IMR-90 (cell line): ENCODE data around the gene IFIT2. TPM values are rescaled to one million over a fixed set of nuclear protein-coding genes. Genes with fewer than 3 reads are reported as not detected.

ENCODE experiments used
- ATAC-seq: fragments of 200-7000 bp; cut with Tn5 transposase; 2 replicates; pipeline ENCODE4 v1.9.1; 2020; ENCODE audit warnings: low read depth, mild to moderate bottlenecking, moderate library complexity
- BruUV-seq: library from RNA; stranded (reverse); fragments of 400-500 nt; replicated peaks from 2 replicates; lab custom pipeline; 2021; lab: Mats Ljungman, UMichigan
- CTCF ChIA-PET: fragments of 300-600 bp; formaldehyde crosslinking; extraction: SDS; loops from one replicate; lab custom pipeline; 2021; ENCODE audit warnings: antibody characterized with exemption; lab: Yijun Ruan, JAX
- POLR2A ChIA-PET: fragments of 300-600 bp; sonication (Branson Sonifier 250); formaldehyde crosslinking; loops from one replicate; lab custom pipeline; 2022; ENCODE audit warnings: antibody characterized with exemption; ENCODE audit not compliant: unreplicated experiment; lab: Charles Lee
- DNase-seq: peaks from one replicate; pipeline ENCODE4 v3.0.0; 2013
- H2AFZ ChIP-seq: replicated peaks from 2 replicates; pipeline ENCODE3; 2013; ENCODE audit warnings: low read length, mild to moderate bottlenecking; ENCODE audit not compliant: poor library complexity
- H2AK5ac ChIP-seq: 2 replicates; pipeline ENCODE4 v1.6.1; 2013; ENCODE audit warnings: low read depth, low read length, inconsistent platforms
- H2AK9ac ChIP-seq: replicated peaks from 2 replicates; pipeline ENCODE3; 2013; ENCODE audit warnings: mild to moderate bottlenecking, low read depth, low read length, moderate library complexity; ENCODE audit not compliant: poor library complexity
- H2BK120ac ChIP-seq: 2 replicates; pipeline ENCODE4 v1.6.1; 2013; ENCODE audit warnings: low read depth, low read length, inconsistent platforms
- H2BK15ac ChIP-seq: 3 replicates; pipeline ENCODE4 v1.6.1; 2013; ENCODE audit warnings: low read depth, low read length, inconsistent platforms
- H2BK20ac ChIP-seq: 2 replicates; pipeline ENCODE4 v1.6.1; 2013; ENCODE audit warnings: low read depth, mild to moderate bottlenecking, inconsistent platforms, low read length, moderate library complexity
- H2BK5ac ChIP-seq: 2 replicates; pipeline ENCODE4 v1.6.1; 2013; ENCODE audit warnings: mild to moderate bottlenecking, low read depth, low read length, inconsistent platforms; ENCODE audit not compliant: poor library complexity, severe bottlenecking
- H3K14ac ChIP-seq: replicated peaks from 2 replicates; pipeline ENCODE4 v1.6.1; 2013; ENCODE audit warnings: low read depth, low read length, inconsistent platforms
- H3K18ac ChIP-seq: 2 replicates; pipeline ENCODE4 v1.6.1; 2013; ENCODE audit warnings: low read depth, low read length, control low read depth
- H3K23ac ChIP-seq: 2 replicates; pipeline ENCODE4 v1.6.1; 2013; ENCODE audit warnings: low read depth, low read length, inconsistent platforms
- H3K27ac ChIP-seq: 2 replicates; pipeline ENCODE4 v1.5.1; 2013; ENCODE audit warnings: mild to moderate bottlenecking, control low read depth, low read length; ENCODE audit not compliant: insufficient read depth
- H3K27me3 ChIP-seq: 2 replicates; pipeline ENCODE4 v1.6.1; 2013; ENCODE audit warnings: low read length; ENCODE audit not compliant: control insufficient read depth, insufficient read depth
- H3K36me3 ChIP-seq: 2 replicates; pipeline ENCODE4 v1.6.1; 2013; ENCODE audit warnings: low read length, mixed read lengths; ENCODE audit not compliant: control insufficient read depth, insufficient read depth
- H3K4ac ChIP-seq: 2 replicates; pipeline ENCODE4 v1.6.1; 2013; ENCODE audit warnings: low read depth, low read length, inconsistent platforms
- H3K4me1 ChIP-seq: 2 replicates; pipeline ENCODE4 v1.6.1; 2013; ENCODE audit warnings: low read length, mixed read lengths; ENCODE audit not compliant: control insufficient read depth, insufficient read depth
- H3K4me2 ChIP-seq: 2 replicates; pipeline ENCODE4 v1.6.1; 2013; ENCODE audit warnings: low read depth, mild to moderate bottlenecking, control low read depth, low read length, moderate library complexity
- H3K4me3 ChIP-seq: 2 replicates; pipeline ENCODE4 v1.5.1; 2013; ENCODE audit warnings: low read depth, mild to moderate bottlenecking, control low read depth, low read length, moderate library complexity; ENCODE audit not compliant: insufficient read depth
- H3K56ac ChIP-seq: 2 replicates; pipeline ENCODE4 v1.6.1; 2013; ENCODE audit warnings: low read length, inconsistent platforms; ENCODE audit not compliant: insufficient read depth; ENCODE audit errors: extremely low read depth
- H3K79me1 ChIP-seq, 2 experiments: 2 replicates each; pipeline ENCODE4 v1.6.1; 2013; ENCODE audit warnings: low read length in 2 of 2, inconsistent platforms in 1 of 2, low read depth in 1 of 2
- H3K9ac ChIP-seq: 2 replicates; pipeline ENCODE4 v1.6.1; 2013; ENCODE audit warnings: low read depth, low read length, control low read depth
- H3K9me1 ChIP-seq: 2 replicates; pipeline ENCODE4 v1.6.1; 2013; ENCODE audit warnings: low read length, inconsistent platforms; ENCODE audit not compliant: insufficient read depth
- H3K9me3 ChIP-seq: 2 replicates; pipeline ENCODE4 v1.6.1; 2013; ENCODE audit warnings: low read length; ENCODE audit not compliant: control insufficient read depth, insufficient read depth
- H4K20me1 ChIP-seq: 2 replicates; pipeline ENCODE4 v1.6.1; 2013; ENCODE audit warnings: low read length, inconsistent platforms; ENCODE audit not compliant: insufficient read depth
- H4K5ac ChIP-seq: 2 replicates; pipeline ENCODE4 v1.6.1; 2013; ENCODE audit warnings: mild to moderate bottlenecking, low read depth, low read length, control low read depth
- H4K8ac ChIP-seq, 2 experiments: 2 replicates each; pipeline ENCODE4 v1.6.1; 2013; ENCODE audit warnings: low read depth in 2 of 2, low read length in 2 of 2, control low read depth in 1 of 2, inconsistent platforms in 1 of 2
- H4K91ac ChIP-seq: 2 replicates; pipeline ENCODE4 v1.6.1; 2013; ENCODE audit warnings: low read depth, low read length, inconsistent platforms; ENCODE audit not compliant: insufficient read depth
- BHLHE40 ChIP-seq: fragments of 150-350 bp; IDR thresholded peaks from 2 replicates; pipeline ENCODE4 v1.6.1; 2016; ENCODE audit warnings: mild to moderate bottlenecking, low read depth, low read length
- CEBPB ChIP-seq: IDR thresholded peaks from 2 replicates; pipeline ENCODE4 v1.6.1; 2012; ENCODE audit warnings: low read depth, low read length, improper control_type of control experiment
- CHD1 ChIP-seq: IDR thresholded peaks from 2 replicates; pipeline ENCODE4 v1.6.1; 2012; ENCODE audit warnings: low read depth, low read length, improper control_type of control experiment
- CTCF ChIP-seq: conservative IDR thresholded peaks from 2 replicates; pipeline ENCODE4 v1.5.1; 2012; ENCODE audit warnings: mild to moderate bottlenecking, low read depth, low read length, improper control_type of control experiment
- ELK1 ChIP-seq: fragments of 150-350 bp; IDR thresholded peaks from 2 replicates; pipeline ENCODE4 v1.6.1; 2016; ENCODE audit warnings: low read depth, mild to moderate bottlenecking, low read length, moderate library complexity, borderline replicate concordance
- FOS ChIP-seq: fragments of 150-350 bp; IDR thresholded peaks from 2 replicates; pipeline ENCODE4 v1.6.1; 2016; ENCODE audit warnings: low read depth, low read length
- MAFK ChIP-seq: IDR thresholded peaks from 2 replicates; pipeline ENCODE4 v1.6.1; 2012; ENCODE audit warnings: low read depth, low read length, improper control_type of control experiment
- MAZ ChIP-seq: IDR thresholded peaks from 2 replicates; pipeline ENCODE4 v1.6.1; 2012; ENCODE audit warnings: low read depth, mild to moderate bottlenecking, low read length, improper control_type of control experiment, moderate library complexity, borderline replicate concordance
- MXI1 ChIP-seq: IDR thresholded peaks from 2 replicates; pipeline ENCODE4 v1.6.1; 2012; ENCODE audit warnings: low read depth, mild to moderate bottlenecking, low read length, moderate library complexity, borderline replicate concordance
- NFE2L2 ChIP-seq: fragments of 150-350 bp; IDR thresholded peaks from 2 replicates; pipeline ENCODE4 v1.6.1; 2016; ENCODE audit warnings: low read depth, mild to moderate bottlenecking, low read length
- POLR2A ChIP-seq: IDR thresholded peaks from 2 replicates; pipeline ENCODE4 v1.6.1; 2012; ENCODE audit warnings: mild to moderate bottlenecking, low read depth, low read length
- RAD21 ChIP-seq: IDR thresholded peaks from 2 replicates; pipeline ENCODE4 v1.6.1; 2012; ENCODE audit warnings: low read length, improper control_type of control experiment
- RCOR1 ChIP-seq: IDR thresholded peaks from 2 replicates; pipeline ENCODE4 v1.6.1; 2012; ENCODE audit warnings: mild to moderate bottlenecking, low read length, improper control_type of control experiment; ENCODE audit not compliant: insufficient replicate concordance
- RFX5 ChIP-seq: IDR thresholded peaks from 2 replicates; pipeline ENCODE4 v1.8.0; 2012; ENCODE audit warnings: low read depth, mild to moderate bottlenecking, low read length, moderate library complexity
- SMC3 ChIP-seq: fragments of 150-350 bp; IDR thresholded peaks from 2 replicates; pipeline ENCODE4 v1.6.1; 2016; ENCODE audit warnings: low read depth, mild to moderate bottlenecking, antibody characterized with exemption, low read length, moderate library complexity
- WGBS, 2 experiments: methylation state at CpG; one replicate each; pipeline versions ENCODE4 v1.1.5 to v1.1.7; 2013; ENCODE audit warnings: missing lambda C conversion rate in 2 of 2; ENCODE audit not compliant: insufficient read length in 1 of 2; ENCODE audit errors: extremely low coverage in 2 of 2; 5-methylcytosine and 5-hydroxymethylcytosine counted together
- dilution Hi-C: fragments of 300-500 bp; cut with HindIII; formaldehyde crosslinking; loops from one replicate; pipeline ENCODE4 v1.14.3; 2018; ENCODE audit warnings: low sequenced_read_pairs; ENCODE audit not compliant: unreplicated experiment
- in situ Hi-C: fragments of 300-500 bp; cut with MboI; formaldehyde crosslinking; loops from 3 replicates; pipeline ENCODE4 v1.14.3; 2019; ENCODE audit warnings: low sequenced_read_pairs, inconsistent platforms, mixed read lengths
- intact Hi-C: fragments of 100-400 bp; cut with micrococcal nuclease; formaldehyde crosslinking; loops from 2 replicates; pipeline ENCODE4 v1.10.0; 2022
- polyA plus RNA-seq, 3 experiments: library from polyadenylated mRNA; depleted of rRNA; stranded (reverse); fragments of >200 nt; gene quantifications; 2 replicates each; pipeline ENCODE4 v1.2.3, GENCODE V29; 2012; ENCODE audit warnings: low replicate concordance in 1 of 3
- total RNA-seq: library from RNA; depleted of rRNA; stranded (reverse); fragments of >200 nt; gene quantifications from 2 replicates; pipeline ENCODE4 v1.2.3, GENCODE V29; 2012
- TF ChIP-seq, protein P1 (sequence below): fragments of 150-350 bp; IDR thresholded peaks from 2 replicates; pipeline ENCODE4 v1.6.1; 2017; ENCODE audit warnings: mild to moderate bottlenecking, antibody characterized with exemption, low read length, low read depth

IFIT2 gene
- total and polyA plus RNA-seq, 2 of the 4 experiments (the other 2 are of a cell fraction) = 1.1 to 2.2 TPM

GRCh38 chr10:89303161-89303560, 1.3 kb downstream of the IFIT2 start:
- H3K9me3 ChIP-seq = no peaks in the 10 kb centered on the region
- 0 out of 2 replicates have a peak overlapping the region, but pooled peaks have one; percentile 52 for H3K23ac ChIP-seq
- 0 out of 2 replicates have a peak overlapping the region, but pooled peaks have one; percentile 37 for H3K14ac ChIP-seq
- 80% methylated on average over 2 of the region's 2 CpGs; no CpG with 5 or more reads in 1 of the 2 experiments for WGBS, 2 experiments
- BruUV-seq = no TSS peak
- CTCF ChIA-PET = no interaction called here
- H3K9me1 ChIP-seq = no peaks in the 10 kb centered on the region
- H2BK120ac ChIP-seq = peak overlapping the region; percentile 39
- H3K79me1 ChIP-seq = peaks cover 2 to 4% of the 10 kb centered on the region in 2 experiments; a peak in 1 of 4 replicates
- no peak overlapping the region for H2BK5ac ChIP-seq
- H3K56ac ChIP-seq = no peak overlapping the region; the same call in 1 of the 2 replicates
- DNase-seq (no peak), ATAC-seq (no peak)
- peak overlapping the region in 1 of 2 experiments; percentile 23; a peak in 1 of 4 replicates for H4K8ac ChIP-seq
- H3K18ac ChIP-seq = peak overlapping the region; percentile 23; the same call in 1 of the 2 replicates
- H2AK9ac ChIP-seq = no peak overlapping the region
- no peak overlapping the region for H3K4ac ChIP-seq
- peak overlapping the region; percentile 5; the same call in 1 of the 2 replicates for H2BK20ac ChIP-seq
- in situ Hi-C loops = no loop called here
- H3K4me2 ChIP-seq = peak overlapping the region; percentile 18; the same call in 1 of the 2 replicates
- H3K9ac ChIP-seq = no peak overlapping the region
- dilution Hi-C loops = no loop called here
- TF ChIP-seq SMC3 (no peak), RAD21 (no peak), CEBPB (no peak), NFE2L2 (no peak), CTCF (no peak), MXI1 (no peak), RFX5 (no peak), BHLHE40 (no peak), CHD1 (no peak), MAZ (no peak), RCOR1 (no peak), FOS (no peak), ELK1 (no peak), MAFK (no peak), POLR2A (no peak)
- TF ChIP-seq, protein P1, sequence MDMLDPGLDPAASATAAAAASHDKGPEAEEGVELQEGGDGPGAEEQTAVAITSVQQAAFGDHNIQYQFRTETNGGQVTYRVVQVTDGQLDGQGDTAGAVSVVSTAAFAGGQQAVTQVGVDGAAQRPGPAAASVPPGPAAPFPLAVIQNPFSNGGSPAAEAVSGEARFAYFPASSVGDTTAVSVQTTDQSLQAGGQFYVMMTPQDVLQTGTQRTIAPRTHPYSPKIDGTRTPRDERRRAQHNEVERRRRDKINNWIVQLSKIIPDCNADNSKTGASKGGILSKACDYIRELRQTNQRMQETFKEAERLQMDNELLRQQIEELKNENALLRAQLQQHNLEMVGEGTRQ = no peak
- H2AFZ ChIP-seq = no peak overlapping the region
- H3K4me1 ChIP-seq = peaks cover 13% of the 10 kb centered on the region
- H4K91ac ChIP-seq = no peak overlapping the region
- H2BK15ac ChIP-seq = no peak overlapping the region
- H4K5ac ChIP-seq = no peak overlapping the region; the same call in 1 of the 2 replicates
- H4K20me1 ChIP-seq = no peaks in the 10 kb centered on the region
- H3K27ac ChIP-seq = no peak overlapping the region
- POLR2A ChIA-PET = no interaction called here
- intact Hi-C loops = no loop called here
- H3K36me3 ChIP-seq = no peaks in the 10 kb centered on the region; the same call in 1 of the 2 replicates
- no peaks in the 10 kb centered on the region for H3K27me3 ChIP-seq
- 0 out of 2 replicates have a peak overlapping the region, but pooled peaks have one; percentile 38 for H2AK5ac ChIP-seq
- H3K4me3 ChIP-seq = no peak overlapping the region
